HCT116 (cell line): ENCODE data around the gene PCDH9. TPM values are rescaled to one million over a fixed set of nuclear protein-coding genes. Genes with fewer than 3 reads are reported as not detected.

ENCODE experiments used
- ATAC-seq: fragments of 200-7000 bp; cut with Tn5 transposase; 2 replicates; pipeline ENCODE4 v1.9.1; 2020; ENCODE audit warnings: mild to moderate bottlenecking, moderate library complexity
- BruUV-seq: library from RNA; stranded (reverse); fragments of 400-500 nt; replicated peaks from 2 replicates; lab custom pipeline; 2021; lab: Mats Ljungman, UMichigan
- CTCF ChIA-PET: fragments of 300-600 bp; sonication (Branson Sonifier 250); formaldehyde crosslinking; loops from one replicate; lab custom pipeline; 2021; ENCODE audit warnings: antibody characterized with exemption; lab: Charles Lee
- POLR2A ChIA-PET: fragments of 300-600, 350-600 bp; sonication (Branson Sonifier 250); formaldehyde crosslinking; loops from one replicate; lab custom pipeline; 2021; ENCODE audit warnings: antibody characterized with exemption; lab: Charles Lee
- RAD21 ChIA-PET, 2 experiments: fragments of 300-600 bp; sonication (Branson Sonifier 250); formaldehyde crosslinking; loops; one replicate each; lab custom pipeline; 2023; ENCODE audit warnings: low total read pairs in 2 of 2; ENCODE audit not compliant: uncharacterized antibody in 2 of 2, unreplicated experiment in 2 of 2, low non-redundant PET in 1 of 2; lab: Charles Lee
- DNase-seq: peaks from one replicate; pipeline ENCODE4 v3.0.0-alpha.2; 2010; ENCODE audit warnings: low read depth, low spot score
- H2AFZ ChIP-seq: fragments of 200-600 bp; shearing (Covaris generic), sonication (generic); 2 replicates; pipeline ENCODE4 v1.6.1; 2017; ENCODE audit warnings: low read depth, mixed run types, mixed read lengths, antibody characterized with exemption, low read length; ENCODE audit not compliant: poor library complexity, severe bottlenecking
- H3K27ac ChIP-seq: 2 replicates; pipeline ENCODE4 v1.5.1; 2012; ENCODE audit warnings: low read depth, low read length
- H3K27me3 ChIP-seq: fragments of 200-600 bp; sonication (generic); 2 replicates; pipeline ENCODE4 v1.6.1; 2016; ENCODE audit warnings: mixed run types, low read length, mixed read lengths; ENCODE audit not compliant: insufficient read depth
- H3K36me3 ChIP-seq, 2 experiments: fragments of 200-500 bp in 1 of 2; fragments of 200-600 bp in 1 of 2; sonication (Bioruptor generic) in 1 of 2; sonication (generic) in 1 of 2; 2 replicates each; pipeline versions ENCODE4 v1.5.1 to v1.6.1; 2014 to 2016; ENCODE audit warnings: low read length in 2 of 2, inconsistent platforms in 1 of 2, mixed read lengths in 1 of 2, mixed run types in 1 of 2; ENCODE audit not compliant: insufficient read depth in 2 of 2, control insufficient read depth in 1 of 2
- H3K4me1 ChIP-seq, 2 experiments: fragments of 200-600 bp in 1 of 2; sonication (generic) in 1 of 2; 2 replicates each; pipeline versions ENCODE4 v1.5.1 to v1.6.1; 2012 to 2017; ENCODE audit warnings: low read length in 2 of 2, inconsistent platforms in 1 of 2, mild to moderate bottlenecking in 1 of 2, mixed read lengths in 1 of 2, mixed run types in 1 of 2, moderate library complexity in 1 of 2; ENCODE audit not compliant: insufficient read depth in 2 of 2, control insufficient read depth in 1 of 2
- H3K4me2 ChIP-seq: fragments of 200-600 bp; sonication (generic); 2 replicates; pipeline ENCODE4 v1.6.1; 2017; ENCODE audit warnings: mixed run types, low read length, mixed read lengths
- H3K4me3 ChIP-seq, 2 experiments: fragments of 200-600 bp in 1 of 2; sonication (generic) in 1 of 2; replicated peaks in 1 of 2; 2 replicates each; pipeline ENCODE4 v1.5.1; 2011 to 2016; ENCODE audit warnings: low read length in 2 of 2, control low read depth in 1 of 2, low read depth in 1 of 2, mild to moderate bottlenecking in 1 of 2, mixed read lengths in 1 of 2, mixed run types in 1 of 2
- H3K79me2 ChIP-seq: fragments of 200-600 bp; sonication (generic); 2 replicates; pipeline ENCODE4 v1.6.1; 2017; ENCODE audit warnings: mild to moderate bottlenecking, mixed run types, low read length, moderate library complexity, mixed read lengths; ENCODE audit not compliant: insufficient read depth
- H3K9ac ChIP-seq: fragments of 200-600 bp; sonication (generic); 2 replicates; pipeline ENCODE4 v1.6.1; 2016; ENCODE audit warnings: low read length, mixed read lengths
- H3K9me2 ChIP-seq: fragments of 200-600 bp; sonication (generic), shearing (Covaris generic); 2 replicates; pipeline ENCODE4 v1.6.1; 2017; ENCODE audit warnings: mixed run types, mild to moderate bottlenecking, moderate library complexity; ENCODE audit not compliant: insufficient read depth
- H3K9me3 ChIP-seq, 2 experiments: fragments of 200-500 bp in 1 of 2; fragments of 200-600 bp in 1 of 2; sonication (Bioruptor generic) in 1 of 2; sonication (generic) in 1 of 2; 2 replicates each; pipeline ENCODE4 v1.6.1; 2014 to 2017; ENCODE audit warnings: low read length in 2 of 2, mixed read lengths in 2 of 2, inconsistent platforms in 1 of 2, low read depth in 1 of 2, mild to moderate bottlenecking in 1 of 2, mixed run types in 1 of 2, moderate library complexity in 1 of 2; ENCODE audit not compliant: control insufficient read depth in 1 of 2, insufficient read depth in 1 of 2
- H4K20me1 ChIP-seq: fragments of 200-600 bp; sonication (generic), shearing (Covaris generic); 2 replicates; pipeline ENCODE4 v1.6.1; 2017; ENCODE audit warnings: mixed run types, mild to moderate bottlenecking, moderate library complexity; ENCODE audit not compliant: insufficient read depth
- EGR1 ChIP-seq: IDR thresholded peaks from 2 replicates; pipeline ENCODE4 v1.6.1; 2012; ENCODE audit warnings: low read depth
- POLR2A ChIP-seq: IDR thresholded peaks from 2 replicates; pipeline ENCODE4 v1.7.0; 2011; ENCODE audit warnings: borderline replicate concordance; ENCODE audit not compliant: insufficient read depth, insufficient read length; ENCODE audit errors: extremely low read depth
- POLR2AphosphoS5 ChIP-seq: IDR thresholded peaks from 2 replicates; pipeline ENCODE4 v1.6.1; 2011; ENCODE audit warnings: mild to moderate bottlenecking, low read depth, low read length, moderate library complexity
- ZBTB33 ChIP-seq: IDR thresholded peaks from 2 replicates; pipeline ENCODE4 v1.6.1; 2011; ENCODE audit warnings: mild to moderate bottlenecking, low read length, moderate library complexity; ENCODE audit not compliant: insufficient replicate concordance; ENCODE audit errors: extremely low read depth
- ZFX ChIP-seq: fragments of 450-650 bp; IDR thresholded peaks from 2 replicates; pipeline ENCODE4 v1.6.1; 2017
- ZNF274 ChIP-seq: fragments of 200-500 bp; sonication (Bioruptor generic); IDR thresholded peaks from 2 replicates; pipeline ENCODE4 v1.6.1; 2014; ENCODE audit warnings: mild to moderate bottlenecking, low read depth, low read length, inconsistent platforms
- intact Hi-C: fragments of 100-400 bp; cut with micrococcal nuclease; formaldehyde crosslinking; loops from 2 replicates; pipeline ENCODE4 v1.10.0; 2022
- total RNA-seq: library from RNA; stranded (reverse); gene quantifications from one replicate; pipeline ENCODE4 v1.2.1, GENCODE V29; 2021; ENCODE audit not compliant: unreplicated experiment

Gene PCDH9
- total RNA-seq, 1 experiment from 2014 or later = 0.02 TPM

GRCh38 chr13:66528180-66528579 is 702.0 kb downstream of the PCDH9 start:
- POLR2A ChIA-PET = no interaction called here
- Histone ChIP-seq H3K4me1 (no peaks in the 10 kb centered on the region), H3K79me2 (no peaks in the 10 kb centered on the region)
- ATAC-seq = no peak
- no peak for TF ChIP-seq ZFX
- no peak for TF ChIP-seq ZBTB33
- TF ChIP-seq, all 23 proteins: peak for 0
- CTCF ChIA-PET = no interaction called here
- H3K36me3 ChIP-seq = no peaks in the 10 kb centered on the region
- H3K4me2 ChIP-seq = no peak overlapping the region
- H3K9me2 ChIP-seq = no peaks in the 10 kb centered on the region
- no peak overlapping the region for H2AFZ ChIP-seq
- BruUV-seq = no TSS peak
- H3K27ac ChIP-seq = no peak overlapping the region
- RAD21 ChIA-PET = no interaction called here
- intact Hi-C loops = no loop called here
- DNase-seq = no peak
- no peak overlapping the region for H3K9ac ChIP-seq
- H3K4me3 ChIP-seq = no peak overlapping the region
- no peaks in the 10 kb centered on the region for H4K20me1 ChIP-seq
- H3K27me3 ChIP-seq = no peaks in the 10 kb centered on the region
- no peaks in the 10 kb centered on the region for H3K9me3 ChIP-seq

DNA sequence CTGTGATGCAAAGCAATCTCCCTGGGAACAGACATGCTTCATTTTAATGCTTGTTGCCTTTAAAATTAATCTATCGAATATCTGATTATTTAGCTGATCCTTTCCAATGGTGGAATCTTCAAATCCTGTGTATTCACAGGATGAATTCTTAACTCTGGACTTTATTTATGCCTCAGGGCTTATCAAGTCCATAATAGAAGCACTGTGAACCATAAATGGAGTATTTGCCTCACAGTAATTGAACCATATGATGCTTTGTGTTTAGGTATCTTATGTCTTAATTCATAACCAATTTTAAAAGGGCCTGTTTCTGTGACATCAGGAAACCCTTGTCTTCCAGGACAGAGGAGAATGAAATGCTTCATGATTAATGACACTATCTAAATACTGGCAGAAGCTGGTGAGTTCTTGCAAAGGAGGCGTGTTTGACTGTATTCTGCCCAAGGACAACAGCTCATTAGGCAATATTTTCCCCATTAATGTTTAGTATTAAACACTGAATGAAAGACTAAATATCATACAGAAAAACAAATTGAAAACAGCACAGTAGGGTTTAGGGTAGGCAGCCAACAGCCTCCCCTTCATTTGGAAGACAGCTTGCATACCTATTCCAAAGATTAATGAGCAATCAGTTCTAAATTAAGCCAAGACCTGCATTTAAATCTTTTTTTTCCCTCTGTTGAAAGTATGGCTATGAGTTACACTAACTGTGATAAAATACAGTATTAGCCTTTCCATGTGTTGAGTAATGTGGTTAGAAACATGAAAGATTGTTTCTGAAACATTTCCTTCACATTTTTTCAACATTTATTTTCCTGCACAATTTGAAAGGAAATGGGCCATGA is 709.4 kb downstream of the PCDH9 start:
- CTCF ChIA-PET = no interaction called here
- RAD21 ChIA-PET = no interaction called here
- Histone ChIP-seq H3K36me3 (no peaks in the 10 kb centered on the region), H4K20me1 (no peaks in the 10 kb centered on the region), H3K79me2 (no peaks in the 10 kb centered on the region), H3K27ac (no peak overlapping the region), H3K4me3 (no peak overlapping the region), H3K9ac (no peak overlapping the region), H3K27me3 (no peaks in the 10 kb centered on the region), H3K9me2 (no peaks in the 10 kb centered on the region), H3K9me3 (no peaks in the 10 kb centered on the region), H2AFZ (no peak overlapping the region), H3K4me2 (no peak overlapping the region), H3K4me1 (no peaks in the 10 kb centered on the region)
- intact Hi-C loops = no loop called here
- ATAC-seq (no peak), DNase-seq (no peak)
- POLR2A ChIA-PET = no interaction called here
- BruUV-seq = no TSS peak
- TF ChIP-seq POLR2AphosphoS5 (no peak), EGR1 (no peak), ZNF274 (no peak), ZFX (no peak), POLR2A (no peak)
